HCT116 (cell line): ENCODE results near the gene YBX1. TPM values are rescaled to one million over a fixed set of nuclear protein-coding genes. Genes with fewer than 3 reads are reported as not detected.

Experiments used
- ATAC-seq: fragments of 200-7000 bp; cut with Tn5 transposase; 2 replicates; pipeline ENCODE4 v1.9.1; 2020; ENCODE audit warnings: mild to moderate bottlenecking, moderate library complexity
- BruUV-seq: library from RNA; stranded (reverse); fragments of 400-500 nt; replicated peaks from 2 replicates; lab custom pipeline; 2021; lab: Mats Ljungman, UMichigan
- CTCF ChIA-PET: fragments of 300-600 bp; sonication (Branson Sonifier 250); formaldehyde crosslinking; loops from one replicate; lab custom pipeline; 2021; ENCODE audit warnings: antibody characterized with exemption; lab: Charles Lee
- POLR2A ChIA-PET: fragments of 300-600, 350-600 bp; sonication (Branson Sonifier 250); formaldehyde crosslinking; loops from one replicate; lab custom pipeline; 2021; ENCODE audit warnings: antibody characterized with exemption; lab: Charles Lee
- RAD21 ChIA-PET, 2 experiments: fragments of 300-600 bp; sonication (Branson Sonifier 250); formaldehyde crosslinking; loops; one replicate each; lab custom pipeline; 2023; ENCODE audit warnings: low total read pairs in 2 of 2; ENCODE audit not compliant: uncharacterized antibody in 2 of 2, unreplicated experiment in 2 of 2, low non-redundant PET in 1 of 2; lab: Charles Lee
- DNase-seq: peaks from one replicate; pipeline ENCODE4 v3.0.0-alpha.2; 2010; ENCODE audit warnings: low read depth, low spot score
- H2AFZ ChIP-seq: fragments of 200-600 bp; shearing (Covaris generic), sonication (generic); 2 replicates; pipeline ENCODE4 v1.6.1; 2017; ENCODE audit warnings: low read depth, mixed run types, mixed read lengths, antibody characterized with exemption, low read length; ENCODE audit not compliant: poor library complexity, severe bottlenecking
- H3K27ac ChIP-seq: 2 replicates; pipeline ENCODE4 v1.5.1; 2012; ENCODE audit warnings: low read depth, low read length
- H3K27me3 ChIP-seq: fragments of 200-600 bp; sonication (generic); 2 replicates; pipeline ENCODE4 v1.6.1; 2016; ENCODE audit warnings: mixed run types, low read length, mixed read lengths; ENCODE audit not compliant: insufficient read depth
- H3K36me3 ChIP-seq, 2 experiments: fragments of 200-500 bp in 1 of 2; fragments of 200-600 bp in 1 of 2; sonication (Bioruptor generic) in 1 of 2; sonication (generic) in 1 of 2; 2 replicates each; pipeline versions ENCODE4 v1.5.1 to v1.6.1; 2014 to 2016; ENCODE audit warnings: low read length in 2 of 2, inconsistent platforms in 1 of 2, mixed read lengths in 1 of 2, mixed run types in 1 of 2; ENCODE audit not compliant: insufficient read depth in 2 of 2, control insufficient read depth in 1 of 2
- H3K4me1 ChIP-seq, 2 experiments: fragments of 200-600 bp in 1 of 2; sonication (generic) in 1 of 2; 2 replicates each; pipeline versions ENCODE4 v1.5.1 to v1.6.1; 2012 to 2017; ENCODE audit warnings: low read length in 2 of 2, inconsistent platforms in 1 of 2, mild to moderate bottlenecking in 1 of 2, mixed read lengths in 1 of 2, mixed run types in 1 of 2, moderate library complexity in 1 of 2; ENCODE audit not compliant: insufficient read depth in 2 of 2, control insufficient read depth in 1 of 2
- H3K4me2 ChIP-seq: fragments of 200-600 bp; sonication (generic); 2 replicates; pipeline ENCODE4 v1.6.1; 2017; ENCODE audit warnings: mixed run types, low read length, mixed read lengths
- H3K4me3 ChIP-seq, 2 experiments: fragments of 200-600 bp in 1 of 2; sonication (generic) in 1 of 2; replicated peaks in 1 of 2; 2 replicates each; pipeline ENCODE4 v1.5.1; 2011 to 2016; ENCODE audit warnings: low read length in 2 of 2, control low read depth in 1 of 2, low read depth in 1 of 2, mild to moderate bottlenecking in 1 of 2, mixed read lengths in 1 of 2, mixed run types in 1 of 2
- H3K79me2 ChIP-seq: fragments of 200-600 bp; sonication (generic); 2 replicates; pipeline ENCODE4 v1.6.1; 2017; ENCODE audit warnings: mild to moderate bottlenecking, mixed run types, low read length, moderate library complexity, mixed read lengths; ENCODE audit not compliant: insufficient read depth
- H3K9ac ChIP-seq: fragments of 200-600 bp; sonication (generic); 2 replicates; pipeline ENCODE4 v1.6.1; 2016; ENCODE audit warnings: low read length, mixed read lengths
- H3K9me2 ChIP-seq: fragments of 200-600 bp; sonication (generic), shearing (Covaris generic); 2 replicates; pipeline ENCODE4 v1.6.1; 2017; ENCODE audit warnings: mixed run types, mild to moderate bottlenecking, moderate library complexity; ENCODE audit not compliant: insufficient read depth
- H3K9me3 ChIP-seq, 2 experiments: fragments of 200-500 bp in 1 of 2; fragments of 200-600 bp in 1 of 2; sonication (Bioruptor generic) in 1 of 2; sonication (generic) in 1 of 2; 2 replicates each; pipeline ENCODE4 v1.6.1; 2014 to 2017; ENCODE audit warnings: low read length in 2 of 2, mixed read lengths in 2 of 2, inconsistent platforms in 1 of 2, low read depth in 1 of 2, mild to moderate bottlenecking in 1 of 2, mixed run types in 1 of 2, moderate library complexity in 1 of 2; ENCODE audit not compliant: control insufficient read depth in 1 of 2, insufficient read depth in 1 of 2
- H4K20me1 ChIP-seq: fragments of 200-600 bp; sonication (generic), shearing (Covaris generic); 2 replicates; pipeline ENCODE4 v1.6.1; 2017; ENCODE audit warnings: mixed run types, mild to moderate bottlenecking, moderate library complexity; ENCODE audit not compliant: insufficient read depth
- ATF3 ChIP-seq: IDR thresholded peaks from 2 replicates; pipeline ENCODE4 v1.6.1; 2012
- CBX3 ChIP-seq: IDR thresholded peaks from 2 replicates; pipeline ENCODE4 v1.6.1; 2012; ENCODE audit warnings: low read depth
- CEBPB ChIP-seq: IDR thresholded peaks from 2 replicates; pipeline ENCODE4 v1.6.1; 2012; ENCODE audit warnings: low read depth
- CTCF ChIP-seq, 3 experiments: fragments of 200-600 bp in 1 of 3; sonication (generic) in 1 of 3; IDR thresholded peaks in 2 of 3; conservative IDR thresholded peaks in 1 of 3; 2 replicates each; pipeline ENCODE4 v1.5.1; 2012 to 2017; ENCODE audit warnings: low read depth in 2 of 3, low read length in 2 of 3, antibody characterized with exemption in 1 of 3, borderline replicate concordance in 1 of 3, control low read depth in 1 of 3, mild to moderate bottlenecking in 1 of 3, mixed read lengths in 1 of 3, mixed run types in 1 of 3, moderate library complexity in 1 of 3; ENCODE audit not compliant: insufficient read depth in 1 of 3
- ELF1 ChIP-seq: IDR thresholded peaks from 2 replicates; pipeline ENCODE4 v1.6.1; 2012; ENCODE audit warnings: low read depth, borderline replicate concordance
- EZH2 ChIP-seq: fragments of 200-600 bp; sonication (generic); IDR thresholded peaks from 2 replicates; pipeline ENCODE4 v1.6.1; 2017; ENCODE audit warnings: antibody characterized with exemption, mixed run types
- EZH2phosphoT487 ChIP-seq: fragments of 200-600 bp; IDR thresholded peaks from 2 replicates; pipeline ENCODE4 v1.6.1; 2018; ENCODE audit warnings: antibody characterized with exemption, borderline replicate concordance
- JUND ChIP-seq: IDR thresholded peaks from 2 replicates; pipeline ENCODE4 v1.6.1; 2012
- MAX ChIP-seq: IDR thresholded peaks from 2 replicates; pipeline ENCODE4 v1.6.1; 2012
- POLR2A ChIP-seq: IDR thresholded peaks from 2 replicates; pipeline ENCODE4 v1.7.0; 2011; ENCODE audit warnings: borderline replicate concordance; ENCODE audit not compliant: insufficient read depth, insufficient read length; ENCODE audit errors: extremely low read depth
- POLR2AphosphoS5 ChIP-seq: IDR thresholded peaks from 2 replicates; pipeline ENCODE4 v1.6.1; 2011; ENCODE audit warnings: mild to moderate bottlenecking, low read depth, low read length, moderate library complexity
- RAD21 ChIP-seq: IDR thresholded peaks from 2 replicates; pipeline ENCODE4 v1.6.1; 2012; ENCODE audit warnings: low read depth, mild to moderate bottlenecking
- REST ChIP-seq: IDR thresholded peaks from 2 replicates; pipeline ENCODE4 v1.6.1; 2012; ENCODE audit warnings: low read depth
- SIN3A ChIP-seq: IDR thresholded peaks from 2 replicates; pipeline ENCODE4 v1.6.1; 2012; ENCODE audit warnings: low read depth
- SP1 ChIP-seq: IDR thresholded peaks from 2 replicates; pipeline ENCODE4 v1.6.1; 2012; ENCODE audit warnings: low read depth
- SRF ChIP-seq: IDR thresholded peaks from 2 replicates; pipeline ENCODE4 v1.6.1; 2012; ENCODE audit warnings: low read depth
- TCF7L2 ChIP-seq: IDR thresholded peaks from 2 replicates; pipeline ENCODE4 v1.7.0; 2011; ENCODE audit warnings: borderline replicate concordance, inconsistent platforms; ENCODE audit not compliant: insufficient read depth, insufficient read length; ENCODE audit errors: extremely low read depth
- YY1 ChIP-seq: IDR thresholded peaks from 2 replicates; pipeline ENCODE4 v1.6.1; 2011; ENCODE audit warnings: low read length, low read depth, moderate library complexity, mild to moderate bottlenecking; ENCODE audit not compliant: insufficient replicate concordance; ENCODE audit errors: extremely low read depth
- ZFX ChIP-seq: fragments of 450-650 bp; IDR thresholded peaks from 2 replicates; pipeline ENCODE4 v1.6.1; 2017
- ZNF274 ChIP-seq: fragments of 200-500 bp; sonication (Bioruptor generic); IDR thresholded peaks from 2 replicates; pipeline ENCODE4 v1.6.1; 2014; ENCODE audit warnings: mild to moderate bottlenecking, low read depth, low read length, inconsistent platforms
- intact Hi-C: fragments of 100-400 bp; cut with micrococcal nuclease; formaldehyde crosslinking; loops from 2 replicates; pipeline ENCODE4 v1.10.0; 2022
- total RNA-seq: library from RNA; stranded (reverse); gene quantifications from one replicate; pipeline ENCODE4 v1.2.1, GENCODE V29; 2021; ENCODE audit not compliant: unreplicated experiment

Gene YBX1
- total RNA-seq, 1 experiment from 2014 or later = 1,009 TPM

- H3K27ac ChIP-seq = peak within 1 kb of the TSS; percentile 70
- peak within 1 kb of the TSS; percentile 94 for H3K9ac ChIP-seq
- H3K27me3 ChIP-seq = no peaks in the 10 kb centered on the region
- peaks cover 11 to 21% of the 10 kb centered on the region in 2 experiments; a peak in 3 of 4 replicates for H3K4me1 ChIP-seq
- TSS peak; percentile 68 for BruUV-seq
- H3K9me3 ChIP-seq = no peaks in the 10 kb centered on the region
- CTCF ChIA-PET = no interaction called here
- peaks cover 50% of the 10 kb centered on the region for H3K79me2 ChIP-seq
- peak within 1 kb of the TSS; percentile 89 to 98 for H3K4me3 ChIP-seq
- RAD21 ChIA-PET = no interaction called here
- no peaks in the 10 kb centered on the region for H4K20me1 ChIP-seq
- peak within 1 kb of the TSS; percentile 92 for H3K4me2 ChIP-seq
- intact Hi-C loops = loop anchor here (10.0 kb wide), 1 partner anchor 313 kb away; no protein-coding TSS in a partner anchor
- DNase-seq (peak; percentile 88), ATAC-seq (peak; percentile 99)
- POLR2A ChIA-PET = interaction anchor here (1.1 to 1.4 kb wide), 2 partner anchors 24 to 108 kb away, joined by 4 to 7 read pairs; partner anchors contain the start of gene YBX1
- H3K9me2 ChIP-seq = no peaks in the 10 kb centered on the region
- H2AFZ ChIP-seq = no peak within 1 kb of the TSS
- H3K36me3 ChIP-seq = peaks cover 8 to 21% of the 10 kb centered on the region in 2 experiments
- TF ChIP-seq ZNF274 (no peak), JUND (peak; percentile 6; the same call in 1 of the 2 replicates), SRF (no peak), SP1 (peak; percentile 86), CTCF (IDR thresholded peaks at IDR 0.05 in 2 of 3, conservative IDR thresholded peaks at IDR 0.05 in 1 of 3; ENCODE audit: borderline replicate concordance in 1 of 3, insufficient read depth in 1 of 3, low read depth in 2 of 3, low read length in 2 of 3) (no peak), TCF7L2 (peak; percentile 94), ELF1 (peak; percentile 72), EZH2 (no peak), SIN3A (peak; percentile 93), ZFX (peak; percentile 54; the same call in 1 of the 2 replicates), ATF3 (no peak), POLR2AphosphoS5 (peak; percentile 96), CEBPB (no peak), RAD21 (no peak), EZH2phosphoT487 (no peak), YY1 (peak; percentile 91), POLR2A (peak; percentile 90), REST (no peak), MAX (peak; percentile 92), CBX3 (0 out of 2 replicates have a peak, but pooled peaks have one; percentile 39)
Measured at GRCh38 chr1:42657981-42658876, 24.0 kb upstream of the YBX1 start, which contains the start of gene PPIH. PPIH (plus strand) TSS chr1:42658423; CDS start chr1:42658447, 24 bp downstream.
